ENCODE results near the gene TMEM185A. TPM values are rescaled to one million over a fixed set of nuclear protein-coding genes. Genes with fewer than 3 reads are reported as not detected.
A peak's percentile ranks its signal among the peaks of the same experiment; 100 is the strongest.
"Not testable (repeated sequence)": the region's sequence is repeated elsewhere in the genome, so short reads cannot be mapped to it uniquely, and the experiment has no call there.

Gene TMEM185A
- 10 to 100 TPM in 3 of 4 donors, 1 to 10 TPM in 1; 7.9 to 19.3 (median 15.3) TPM for total RNA-seq

- TF ChIP-seq POLR2A (IDR thresholded peaks at IDR 0.05) (peak in 1 of 4 donors; percentile 15), CTCF (IDR thresholded peaks at IDR 0.05) (no peak)
- Histone ChIP-seq H3K36me3 (no peaks in the 10 kb centered on the region), H3K27ac (peak within 1 kb of the TSS; percentile 66 to 83 (median 79)), H3K9me3 (no peaks in the 10 kb centered on the region), H3K4me3 (peak within 1 kb of the TSS; percentile 61 to 76 (median 73)), H3K27me3 (no peaks in the 10 kb centered on the region), H3K4me1 (peaks cover 0 to 55% (median 6%) of the 10 kb centered on the region in 3 donors)
- WGBS, 2 donors, result 4 to 45% methylated on average over 16 to 46 of the region's 102 CpGs
- intact Hi-C loops (cut with DNase I), result loop anchor here (10.0 kb wide), 1 partner anchor 67 kb away; no protein-coding TSS in a partner anchor
- DNase-seq, result no peak
Measured at GRCh38 chrX:149631234-149632165, at the start of gene TMEM185A. Gene TMEM185A, minus strand, starts transcription at chrX:149631792. Its CDS starts 212 bp downstream, at chrX:149631580.

GRCh38 chrX:149681182-149681581, 49.6 kb upstream of the TMEM185A start:
- intact Hi-C loops (cut with DNase I), result no loop called here
- H3K27ac ChIP-seq, result no peak overlapping the region
- H3K9me3 ChIP-seq, result no peaks in the 10 kb centered on the region
- H3K4me3 ChIP-seq, result no peak overlapping the region
- TF ChIP-seq CTCF (IDR thresholded peaks at IDR 0.05), result no peak
- TF ChIP-seq POLR2A (IDR thresholded peaks at IDR 0.05), result no peak
- no peak for DNase-seq
- H3K4me1 ChIP-seq, result no peaks in the 10 kb centered on the region
- H3K36me3 ChIP-seq, result no peaks in the 10 kb centered on the region
- WGBS, 2 donors, result 79 to 84% methylated on average over 2 of the region's 2 CpGs
- H3K27me3 ChIP-seq, result no peaks in the 10 kb centered on the region

- intact Hi-C loops (cut with DNase I); H3K4me1 ChIP-seq; H3K4me3 ChIP-seq; H3K9me3 ChIP-seq; DNase-seq; H3K27ac ChIP-seq; H3K36me3 ChIP-seq; H3K27me3 ChIP-seq: not testable (repeated sequence)
- 66% methylated on average over 2 of the region's 4 CpGs; no CpG with 5 or more reads in 1 of the 2 donors for WGBS, 2 donors
Measured at GRCh38 chrX:149679164-149679678, 47.6 kb upstream of the TMEM185A start.

GRCh38 chrX:149675554-149675953, 44.0 kb upstream of the TMEM185A start:
- intact Hi-C loops (cut with DNase I); H3K27ac ChIP-seq; H3K4me1 ChIP-seq; H3K9me3 ChIP-seq; H3K36me3 ChIP-seq; H3K4me3 ChIP-seq; DNase-seq; H3K27me3 ChIP-seq: not testable (repeated sequence)
- 76% methylated on average over 4 of the region's 8 CpGs; no CpG with 5 or more reads in 1 of the 2 donors for WGBS, 2 donors

GRCh38 chrX:149675088-149675487, 43.5 kb upstream of the TMEM185A start:
- intact Hi-C loops (cut with DNase I); H3K9me3 ChIP-seq; H3K4me3 ChIP-seq; H3K27me3 ChIP-seq; H3K27ac ChIP-seq; H3K4me1 ChIP-seq; DNase-seq; H3K36me3 ChIP-seq: not testable (repeated sequence)
- no CpG with 5 or more reads among the region's 3 CpGs for WGBS, 2 donors

- DNase-seq; H3K27ac ChIP-seq; H3K4me1 ChIP-seq; H3K9me3 ChIP-seq; H3K4me3 ChIP-seq; H3K36me3 ChIP-seq; H3K27me3 ChIP-seq; intact Hi-C loops (cut with DNase I): not testable (repeated sequence)
- no CpG with 5 or more reads among the region's 6 CpGs for WGBS, 2 donors
Measured at GRCh38 chrX:149660613-149661012, 29.0 kb upstream of the TMEM185A start.

GRCh38 chrX:149656260-149656884, 24.8 kb upstream of the TMEM185A start:
- WGBS, 2 donors, result no CpG with 5 or more reads among the region's 5 CpGs
- DNase-seq; H3K36me3 ChIP-seq; H3K27ac ChIP-seq; H3K27me3 ChIP-seq; intact Hi-C loops (cut with DNase I); H3K4me3 ChIP-seq; H3K4me1 ChIP-seq; H3K9me3 ChIP-seq: not testable (repeated sequence)

Measured in esophagus squamous epithelium (tissue), 5 donors.